Gastrocnemius medialis (tissue), 4 donors: ENCODE data around the gene FOXI3. TPM values are rescaled to one million over a fixed set of nuclear protein-coding genes. Genes with fewer than 3 reads are reported as not detected.

ENCODE experiments used
- ATAC-seq, 2 donors: fragments of 150-250 bp; one replicate each; pipeline ENCODE4 v1.9.1; 2016
- DNase-seq, 2 donors: peaks; one replicate each; pipeline ENCODE4 v3.0.0-alpha.2; 2019
- H3K27ac ChIP-seq, 4 donors: fragments of 200-600 bp; sonication (generic); 1 replicate in 1 of 4; 2 replicates in 3 of 4; pipeline ENCODE4 v1.5.1; 2016 to 2018; ENCODE audit warnings: mild to moderate bottlenecking in 2 of 4, moderate library complexity in 1 of 4
- H3K27me3 ChIP-seq, 3 donors: fragments of 200-600 bp; sonication (generic) in 2 of 3; 1 replicate in 1 of 3; 2 replicates in 2 of 3; pipeline versions ENCODE4 v1.5.1 to v1.6.0; 2016 to 2019; ENCODE audit warnings: mild to moderate bottlenecking in 1 of 3, moderate library complexity in 1 of 3
- H3K36me3 ChIP-seq, 2 donors: fragments of 200-600 bp; sonication (generic) in 1 of 2; one replicate each; pipeline ENCODE4 v1.5.1; 2017 to 2018
- H3K4me1 ChIP-seq, 2 donors: fragments of 200-600 bp; sonication (generic) in 1 of 2; one replicate each; pipeline ENCODE4 v1.5.1; 2016 to 2017; ENCODE audit warnings: mild to moderate bottlenecking in 2 of 2
- H3K4me3 ChIP-seq, 4 donors: fragments of 200-600 bp; sonication (generic) in 3 of 4; 1 replicate in 1 of 4; 2 replicates in 3 of 4; pipeline ENCODE4 v1.5.1; 2016 to 2019; ENCODE audit warnings: mild to moderate bottlenecking in 2 of 4
- H3K9me3 ChIP-seq, 3 donors: fragments of 200-600 bp; sonication (generic) in 2 of 3; 1 replicate in 1 of 3; 2 replicates in 2 of 3; pipeline ENCODE4 v1.5.1; 2016 to 2019
- POLR2A ChIP-seq, 2 donors: fragments of 450-650 bp; IDR thresholded peaks; one replicate each; pipeline ENCODE4 v1.6.1; 2017; ENCODE audit warnings: antibody characterized with exemption in 2 of 2, mild to moderate bottlenecking in 2 of 2, moderate library complexity in 2 of 2
- in situ Hi-C, 4 donors: fragments of 200-750 bp; cut with MboI; loops; one replicate each; pipeline versions ENCODE4 v1.15.0 to v1.8.0; 2017; ENCODE audit warnings: low sequenced_read_pairs in 4 of 4
- intact Hi-C: fragments of 100-400 bp; cut with DNase I; formaldehyde crosslinking; loops from one replicate; pipeline ENCODE4 v1.15.1; 2023; ENCODE audit warnings: low total_unique reads
- total RNA-seq, 4 donors: library from RNA; depleted of rRNA; stranded (reverse); fragments of >200 nt; gene quantifications; one replicate each; pipeline versions ENCODE4 v1.1.0 to v1.2.3, GENCODE V29; 2016
- TF ChIP-seq, protein P1 (sequence below), 5 experiments: fragments of 450-650 bp in 3 of 5; fragments of 200-600 bp in 2 of 5; sonication (generic) in 2 of 5; IDR thresholded peaks in 4 of 5; conservative IDR thresholded peaks in 1 of 5; 1 replicate in 4 of 5; 2 replicates in 1 of 5; pipeline ENCODE4 v1.5.1; 2016 to 2019; ENCODE audit warnings: antibody characterized with exemption in 5 of 5, mild to moderate bottlenecking in 3 of 5, moderate library complexity in 3 of 5

Gene FOXI3
- total RNA-seq, 4 donors from 2014 or later: not detected

DNA sequence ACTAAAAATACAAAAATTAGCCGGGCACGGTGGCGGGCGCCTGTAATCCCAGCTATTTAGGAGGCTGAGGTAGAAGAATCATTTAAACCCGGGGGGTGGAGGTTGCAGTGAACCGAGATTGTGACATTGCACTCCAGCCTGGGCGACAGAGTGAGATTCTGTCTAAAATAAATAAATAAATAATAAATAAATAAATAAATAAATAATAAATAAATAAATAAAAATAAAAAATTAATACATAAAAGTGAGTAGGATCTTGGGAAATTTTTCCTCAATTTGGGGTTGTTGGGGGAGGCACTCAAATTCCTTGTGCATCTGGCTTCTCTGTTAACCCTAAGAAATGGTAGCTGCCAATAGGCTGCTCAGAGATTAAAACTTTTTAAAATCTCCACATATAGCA, 20.3 kb upstream of the FOXI3 start:
- H3K9me3 ChIP-seq: no peaks in the 10 kb centered on the region
- intact Hi-C loops (no loop called here), in situ Hi-C loops (no loop called here)
- no peaks in the 10 kb centered on the region for H3K4me1 ChIP-seq
- TF ChIP-seq, protein P1, sequence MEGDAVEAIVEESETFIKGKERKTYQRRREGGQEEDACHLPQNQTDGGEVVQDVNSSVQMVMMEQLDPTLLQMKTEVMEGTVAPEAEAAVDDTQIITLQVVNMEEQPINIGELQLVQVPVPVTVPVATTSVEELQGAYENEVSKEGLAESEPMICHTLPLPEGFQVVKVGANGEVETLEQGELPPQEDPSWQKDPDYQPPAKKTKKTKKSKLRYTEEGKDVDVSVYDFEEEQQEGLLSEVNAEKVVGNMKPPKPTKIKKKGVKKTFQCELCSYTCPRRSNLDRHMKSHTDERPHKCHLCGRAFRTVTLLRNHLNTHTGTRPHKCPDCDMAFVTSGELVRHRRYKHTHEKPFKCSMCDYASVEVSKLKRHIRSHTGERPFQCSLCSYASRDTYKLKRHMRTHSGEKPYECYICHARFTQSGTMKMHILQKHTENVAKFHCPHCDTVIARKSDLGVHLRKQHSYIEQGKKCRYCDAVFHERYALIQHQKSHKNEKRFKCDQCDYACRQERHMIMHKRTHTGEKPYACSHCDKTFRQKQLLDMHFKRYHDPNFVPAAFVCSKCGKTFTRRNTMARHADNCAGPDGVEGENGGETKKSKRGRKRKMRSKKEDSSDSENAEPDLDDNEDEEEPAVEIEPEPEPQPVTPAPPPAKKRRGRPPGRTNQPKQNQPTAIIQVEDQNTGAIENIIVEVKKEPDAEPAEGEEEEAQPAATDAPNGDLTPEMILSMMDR (IDR thresholded peaks at IDR 0.05 in 4 of 5, conservative IDR thresholded peaks at IDR 0.05 in 1 of 5): no peak
- no peak for TF ChIP-seq POLR2A (IDR thresholded peaks at IDR 0.05)
- H3K4me3 ChIP-seq: no peak overlapping the region
- H3K27me3 ChIP-seq: peaks cover 0 to 3% (median 0%) of the 10 kb centered on the region in 3 donors
- H3K36me3 ChIP-seq: no peaks in the 10 kb centered on the region
- DNase-seq: no peak
- ATAC-seq: no peak
- H3K27ac ChIP-seq: no peak overlapping the region

DNA sequence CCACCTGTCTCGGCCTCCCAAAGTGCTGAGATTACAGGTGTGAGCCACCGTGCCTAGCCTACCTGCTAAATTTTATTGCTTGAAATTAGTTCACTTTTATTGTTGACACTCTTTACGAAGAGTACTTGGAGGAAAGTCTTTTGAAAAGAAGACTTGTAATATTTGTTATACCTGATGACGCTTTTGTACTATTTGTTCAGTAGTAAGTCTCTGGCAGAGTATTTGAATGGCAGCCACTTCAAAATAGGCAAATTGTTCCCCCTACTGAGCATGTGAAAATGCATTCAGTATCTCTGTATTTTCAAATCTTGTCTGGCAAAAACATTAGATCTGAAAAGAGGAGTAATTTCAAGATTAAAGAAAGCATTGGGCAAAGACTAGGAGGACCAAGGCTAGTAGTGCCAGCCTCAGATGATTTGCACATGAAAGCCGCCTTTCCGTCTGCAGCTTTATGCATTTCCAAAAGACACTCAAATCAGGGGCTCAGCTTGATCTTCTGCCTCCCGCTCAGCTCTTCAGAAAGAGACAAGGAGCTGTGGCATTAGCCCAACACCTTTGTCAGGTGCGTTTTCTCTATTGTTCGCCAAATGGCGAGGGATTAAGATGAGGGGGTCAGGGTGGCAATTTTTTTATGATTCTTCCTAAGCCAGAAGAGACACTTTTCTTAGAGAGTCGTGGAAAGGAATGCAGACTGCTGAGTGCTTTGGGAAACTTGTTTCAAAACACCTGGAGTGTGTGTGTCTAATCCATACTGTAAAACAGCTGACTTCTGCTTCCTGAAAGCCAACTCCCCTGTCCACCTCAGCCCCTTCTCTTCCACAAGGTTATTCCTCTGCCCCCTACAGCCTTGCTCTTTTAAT, 18.8 kb upstream of the FOXI3 start:
- Histone ChIP-seq H3K36me3 (no peaks in the 10 kb centered on the region), H3K27me3 (peaks cover 0 to 3% (median 0%) of the 10 kb centered on the region in 3 donors), H3K4me3 (no peak overlapping the region), H3K9me3 (no peaks in the 10 kb centered on the region), H3K27ac (no peak overlapping the region), H3K4me1 (no peaks in the 10 kb centered on the region)
- no peak for TF ChIP-seq POLR2A (IDR thresholded peaks at IDR 0.05)
- TF ChIP-seq, protein P1 (IDR thresholded peaks at IDR 0.05 in 4 of 5, conservative IDR thresholded peaks at IDR 0.05 in 1 of 5): no peak
- no peak for DNase-seq
- in situ Hi-C loops: no loop called here
- no peak for ATAC-seq
- intact Hi-C loops: no loop called here

DNA sequence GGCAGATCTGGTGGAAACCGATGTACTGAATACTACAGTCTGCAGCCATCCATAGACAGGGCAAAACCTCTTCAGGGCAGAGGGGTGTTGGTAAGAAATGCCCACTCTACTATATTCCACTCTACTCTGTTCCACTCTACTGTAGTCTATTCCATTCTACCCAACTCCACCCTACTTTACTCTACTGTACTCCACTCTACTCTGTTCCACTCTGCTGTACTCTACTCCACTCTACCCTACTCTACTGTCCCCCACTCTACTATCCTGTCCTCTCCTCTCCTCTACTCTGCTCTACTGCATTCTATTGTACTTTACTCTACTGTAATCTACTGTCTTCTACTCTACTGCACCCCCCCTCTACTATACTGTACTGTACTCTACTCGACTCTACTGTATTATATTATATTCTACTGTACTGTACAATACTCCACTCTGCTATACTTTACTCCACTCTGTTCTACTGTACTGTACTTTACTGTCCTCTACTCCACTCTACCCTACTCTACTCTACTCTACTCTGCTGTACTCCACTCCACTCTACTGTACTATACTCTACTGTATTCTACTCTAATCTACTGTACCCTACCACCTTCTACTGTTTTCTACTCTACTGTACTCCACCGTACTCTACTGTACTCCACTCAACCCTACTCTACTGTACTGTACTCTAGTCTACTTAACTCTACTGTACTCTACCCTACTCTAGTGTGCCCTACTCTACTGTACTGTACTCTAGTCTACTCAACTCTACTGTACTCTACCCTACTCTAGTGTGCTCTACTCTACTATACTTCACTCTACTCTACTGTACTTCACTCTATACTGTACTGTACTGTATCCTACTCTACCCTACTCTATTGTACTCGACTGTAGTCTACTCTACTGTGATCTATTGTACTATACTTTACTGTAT, 17.0 kb upstream of the FOXI3 start:
- intact Hi-C loops: no loop called here
- H3K27me3 ChIP-seq: peaks cover 0 to 3% (median 0%) of the 10 kb centered on the region in 3 donors
- no peaks in the 10 kb centered on the region for H3K9me3 ChIP-seq
- H3K4me1 ChIP-seq: no peaks in the 10 kb centered on the region
- H3K27ac ChIP-seq: no peak overlapping the region
- no peak for ATAC-seq
- H3K4me3 ChIP-seq: no peak overlapping the region
- in situ Hi-C loops: no loop called here
- no peak for DNase-seq
- no peaks in the 10 kb centered on the region for H3K36me3 ChIP-seq
- no peak for TF ChIP-seq POLR2A (IDR thresholded peaks at IDR 0.05)
- TF ChIP-seq, protein P1 (IDR thresholded peaks at IDR 0.05 in 4 of 5, conservative IDR thresholded peaks at IDR 0.05 in 1 of 5): no peak

DNA sequence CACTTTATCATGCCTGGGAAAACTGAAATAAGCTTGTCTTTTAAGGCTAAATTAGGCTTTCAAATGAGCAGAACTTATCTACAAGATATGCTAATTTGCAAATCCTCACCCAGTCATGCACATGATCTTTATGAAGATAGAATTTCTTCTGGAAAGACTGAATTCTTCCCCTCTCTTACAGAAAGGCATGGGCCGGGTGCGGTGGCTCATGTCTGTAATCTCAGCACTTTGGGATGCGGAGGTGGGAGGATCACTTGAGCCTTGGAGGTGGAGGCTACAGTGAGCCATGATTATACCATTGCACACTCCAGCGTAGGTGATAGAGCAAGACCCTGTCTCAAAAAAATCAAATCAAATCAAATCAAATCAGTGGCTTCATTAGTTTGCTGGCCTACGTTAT, 11.7 kb upstream of the FOXI3 start:
- Histone ChIP-seq H3K27ac (no peak overlapping the region), H3K9me3 (no peaks in the 10 kb centered on the region), H3K4me1 (no peaks in the 10 kb centered on the region), H3K4me3 (no peak overlapping the region), H3K27me3 (peaks cover 0 to 6% (median 0%) of the 10 kb centered on the region in 3 donors), H3K36me3 (no peaks in the 10 kb centered on the region)
- in situ Hi-C loops (no loop called here), intact Hi-C loops (no loop called here)
- no peak for DNase-seq
- TF ChIP-seq, protein P1 (IDR thresholded peaks at IDR 0.05 in 4 of 5, conservative IDR thresholded peaks at IDR 0.05 in 1 of 5): no peak
- no peak for TF ChIP-seq POLR2A (IDR thresholded peaks at IDR 0.05)
- ATAC-seq: no peak
